ENCODE results near the gene MAPKBP1.
A peak's percentile ranks its signal among the peaks of the same experiment; 100 is the strongest.

MAPKBP1 gene

DNA sequence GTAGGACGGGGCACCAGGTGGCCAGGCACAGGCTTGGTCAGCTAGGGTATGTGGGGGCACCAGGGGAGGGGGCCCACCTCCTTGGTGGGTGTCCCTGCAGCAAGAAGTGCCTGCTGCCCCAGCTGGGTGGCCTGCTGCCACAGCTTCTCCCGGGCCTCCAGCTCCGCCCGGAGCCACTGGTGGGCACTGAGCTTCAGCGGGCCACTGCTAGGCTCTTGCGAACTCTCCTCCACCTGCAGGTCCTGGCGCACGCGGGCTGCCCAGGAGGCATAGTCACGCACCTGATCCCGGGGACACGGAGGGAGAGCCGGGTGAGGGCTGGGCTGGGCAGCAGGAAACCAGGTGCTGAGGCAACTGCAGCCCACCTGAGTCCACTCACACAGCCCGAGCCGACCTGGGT lies 94.0 kb downstream of the MAPKBP1 start:
- no peak for DNase-seq (ENCODE audit: low read depth)

DNA sequence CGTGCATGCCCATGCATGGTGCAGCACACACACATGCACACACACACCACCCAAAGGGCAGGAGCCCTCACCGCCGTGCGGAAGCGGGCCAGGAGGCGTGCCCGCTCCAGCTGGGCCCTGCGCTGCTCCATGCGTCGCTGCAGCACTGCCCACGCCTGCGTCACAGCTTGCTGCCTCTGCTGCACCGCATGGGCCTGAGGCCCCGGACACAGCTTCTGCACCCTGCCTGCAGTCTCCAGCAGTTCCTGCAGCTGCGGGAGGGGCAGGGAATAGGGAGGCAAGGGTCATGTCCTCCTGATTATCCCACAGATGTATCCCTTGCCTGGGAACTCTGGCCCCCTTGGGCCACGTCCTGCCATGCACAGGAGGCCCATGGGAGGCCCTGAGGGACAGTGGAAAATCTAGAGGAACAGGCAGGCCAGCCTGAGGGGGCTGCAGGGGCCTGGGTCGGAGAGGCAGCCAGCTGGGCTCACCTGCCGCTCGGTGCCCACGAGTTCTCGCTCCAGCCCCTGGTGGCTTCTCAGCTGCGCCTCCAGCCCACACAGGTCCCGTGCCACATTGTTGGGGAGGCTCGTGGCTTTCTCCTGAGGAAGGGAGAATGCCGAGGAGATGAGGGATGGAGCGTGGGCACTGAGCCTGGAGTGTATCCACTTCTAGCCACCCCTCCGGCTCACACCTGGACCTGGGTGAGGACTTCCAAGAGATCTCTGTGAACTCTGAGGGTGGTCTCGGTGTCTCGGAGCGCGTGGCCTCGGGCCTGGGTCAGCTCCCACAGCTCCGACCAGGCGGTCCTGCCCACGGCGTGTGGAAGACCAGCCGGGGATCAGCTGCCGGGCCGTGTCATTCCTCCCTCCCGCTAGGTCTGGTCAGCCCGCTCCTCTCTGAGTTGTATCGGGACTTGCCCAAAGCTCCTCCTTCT lies 95.7 kb downstream of the MAPKBP1 start:
- DNase-seq (ENCODE audit: low read depth) = no peak

DNA sequence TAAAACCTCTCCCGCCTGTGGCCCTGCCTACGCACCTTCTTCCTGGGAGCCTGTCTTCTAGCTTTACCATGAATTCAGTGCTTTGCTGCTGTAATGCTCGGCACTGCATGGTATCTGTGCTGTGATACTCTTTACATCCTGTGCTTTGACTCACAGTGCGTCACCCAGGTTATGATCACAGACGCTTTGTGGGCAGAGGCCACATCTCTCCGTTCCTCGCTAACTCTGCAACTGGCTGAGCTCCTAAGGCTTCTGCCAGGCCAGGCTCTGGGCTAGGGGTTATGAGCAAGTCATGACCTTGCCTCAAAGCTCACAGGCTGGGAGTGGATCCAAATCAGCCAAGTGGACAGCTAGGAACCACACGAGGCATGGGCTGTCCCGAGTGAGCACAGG lies 96.4 kb downstream of the MAPKBP1 start:
- peak; percentile 56 for DNase-seq (ENCODE audit: low read depth)

DNA sequence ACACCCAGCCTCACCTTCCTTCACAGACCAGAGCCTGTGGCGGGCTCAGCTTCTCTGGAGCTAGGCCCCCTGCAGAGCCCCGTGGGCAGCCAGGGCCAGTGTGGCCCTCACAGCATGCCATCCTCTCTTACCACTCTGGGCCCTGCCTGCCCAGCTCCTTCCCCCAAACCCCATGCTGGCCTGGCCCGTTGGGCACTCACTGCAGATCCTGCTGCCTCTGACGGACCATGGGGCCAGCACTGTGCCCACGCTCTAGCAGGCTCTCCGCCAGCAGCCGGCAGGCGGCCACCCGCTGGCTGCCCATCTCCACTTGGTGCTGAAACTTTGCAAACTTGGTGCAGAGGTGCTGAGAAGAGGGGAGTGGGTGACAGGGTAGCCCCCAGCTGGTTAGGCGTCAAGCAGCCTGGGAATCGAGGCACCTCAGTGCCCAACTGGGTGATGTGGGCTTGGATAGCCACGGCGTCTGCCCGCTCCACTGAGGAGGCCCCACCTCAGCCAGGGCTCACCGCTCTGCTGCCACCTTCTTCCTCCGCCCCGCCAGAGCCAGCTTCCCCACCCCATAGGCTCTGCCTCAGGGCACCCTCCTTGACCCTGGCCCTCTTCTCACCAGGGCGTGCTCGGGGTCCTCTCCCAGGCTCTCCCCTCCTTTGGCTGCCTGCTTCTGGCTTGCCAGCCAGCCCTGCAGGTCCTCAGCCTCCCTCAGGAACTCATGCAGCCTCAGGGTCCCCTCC lies 97.1 kb downstream of the MAPKBP1 start:
- DNase-seq (ENCODE audit: low read depth) = no peak

DNA sequence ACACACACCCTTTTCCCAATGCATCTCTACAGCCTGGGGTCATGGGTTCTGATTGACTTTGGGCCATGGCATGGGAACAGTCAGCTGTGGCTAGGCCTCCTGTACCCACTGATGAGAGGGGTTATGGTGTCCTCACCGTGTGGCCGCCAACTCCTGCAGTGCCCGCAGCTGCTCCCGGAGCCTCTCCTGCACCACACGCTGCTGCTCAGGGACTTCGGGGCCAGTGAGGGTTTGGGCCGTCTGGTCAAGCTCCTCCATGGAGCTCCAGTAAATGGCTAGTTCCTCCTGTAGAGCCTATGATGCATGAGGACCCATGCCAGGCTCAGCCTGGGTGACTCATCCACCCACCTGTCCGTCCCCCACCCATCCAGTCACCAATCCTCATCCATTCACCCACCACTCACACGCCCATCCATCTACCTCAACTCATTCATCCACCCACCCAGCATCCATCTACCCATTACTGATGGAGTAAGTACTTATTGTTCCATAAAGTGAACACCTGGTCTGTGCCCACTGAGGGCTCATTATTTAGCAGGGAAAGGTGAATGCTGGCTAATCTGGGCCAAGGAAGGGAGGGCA lies 98.0 kb downstream of the MAPKBP1 start:
- DNase-seq (ENCODE audit: low read depth) = no peak

DNA sequence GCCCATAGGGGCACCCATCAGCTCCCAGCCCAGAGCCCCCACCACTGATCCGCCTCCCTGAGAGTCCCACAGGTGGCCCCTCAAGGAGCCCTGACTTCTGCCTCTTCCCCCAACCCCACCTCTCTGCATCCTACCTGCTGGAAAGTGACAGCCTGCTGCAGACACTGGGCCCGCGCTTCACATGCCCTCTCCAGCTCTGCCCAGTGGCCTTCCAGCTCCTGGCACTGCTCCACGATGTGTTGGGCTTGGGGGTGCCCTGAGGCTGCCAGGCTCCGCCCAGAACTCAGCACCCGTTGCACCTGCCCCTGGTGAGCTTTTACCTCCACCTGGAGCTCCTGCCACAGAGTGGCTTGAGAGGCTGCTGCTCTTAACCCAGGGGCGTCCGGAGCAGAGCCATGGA lies 99.4 kb downstream of the MAPKBP1 start:
- no peak for DNase-seq (ENCODE audit: low read depth)

DNA sequence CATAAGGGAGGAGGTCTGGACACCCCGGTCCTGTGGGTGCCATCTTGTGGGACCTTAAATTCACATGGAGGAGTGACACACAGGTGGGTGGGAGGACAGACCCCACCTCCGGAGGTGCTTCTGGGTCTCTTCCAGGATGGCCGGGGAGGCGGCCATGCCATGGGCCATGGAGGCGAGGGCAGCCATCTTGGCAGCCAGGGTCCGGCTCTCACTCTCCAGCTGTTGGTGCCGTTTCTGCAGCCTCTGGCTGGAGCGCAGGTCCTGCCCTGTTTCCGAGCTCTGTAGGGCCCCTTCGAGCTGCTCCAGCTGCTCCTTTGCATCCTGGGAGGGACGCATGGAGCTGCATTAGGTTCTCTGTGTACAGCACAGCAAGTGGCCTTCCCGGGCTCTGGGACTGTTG lies 100.5 kb downstream of the MAPKBP1 start:
- DNase-seq (ENCODE audit: low read depth) = no peak

DNA sequence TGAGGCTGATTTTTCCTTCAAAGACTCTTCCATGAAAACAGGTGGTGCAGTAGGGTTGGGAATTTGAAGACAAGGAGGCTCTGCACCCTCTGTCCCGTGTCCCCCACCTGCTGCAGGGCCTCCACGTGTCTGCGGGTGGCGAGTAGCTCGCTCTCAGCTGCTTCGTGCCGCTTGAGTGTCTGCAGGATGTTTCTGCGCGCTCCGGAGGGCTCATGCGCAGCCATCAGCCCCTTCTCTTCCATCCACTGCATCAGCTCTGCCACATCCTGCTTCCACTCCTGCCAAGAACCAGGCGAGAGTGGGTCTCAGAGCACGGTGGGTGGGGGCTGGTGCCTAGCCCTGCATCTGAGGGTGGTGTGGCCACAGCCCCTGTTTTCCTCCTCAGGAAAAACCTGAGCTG lies 101.7 kb downstream of the MAPKBP1 start:
- DNase-seq (ENCODE audit: low read depth) = no peak

DNA sequence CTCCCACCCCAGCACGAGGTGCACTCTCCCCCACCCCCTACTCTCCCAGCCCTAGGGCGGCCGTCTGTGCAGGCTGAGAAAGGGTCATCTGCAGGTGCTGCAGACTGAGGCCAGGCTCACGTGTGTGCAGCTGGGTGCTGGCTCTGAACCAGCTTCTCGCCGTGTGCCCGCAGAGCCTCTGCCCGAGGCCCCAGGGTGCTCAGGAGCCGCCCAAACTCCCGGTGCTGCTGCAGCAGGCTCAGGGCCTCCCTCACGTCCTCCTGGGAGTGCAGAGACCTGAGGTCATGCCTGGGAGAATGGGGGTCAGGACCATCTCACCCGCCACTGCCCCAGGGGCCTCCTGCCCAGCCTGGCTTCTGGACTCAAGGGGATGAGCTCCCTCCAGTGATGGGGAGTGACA lies 102.4 kb downstream of the MAPKBP1 start:
- no peak for DNase-seq (ENCODE audit: low read depth)
